GM19351 (cell line): ENCODE measurements around the gene ARID1B.

Experiments used
- ATAC-seq: cut with Tn5 transposase; IDR thresholded peaks from one replicate; pipeline ENCODE4 v1.9.1; 2021; ENCODE audit warnings: mild to moderate bottlenecking, moderate library complexity; ENCODE audit not compliant: unreplicated experiment

The ARID1B gene

DNA sequence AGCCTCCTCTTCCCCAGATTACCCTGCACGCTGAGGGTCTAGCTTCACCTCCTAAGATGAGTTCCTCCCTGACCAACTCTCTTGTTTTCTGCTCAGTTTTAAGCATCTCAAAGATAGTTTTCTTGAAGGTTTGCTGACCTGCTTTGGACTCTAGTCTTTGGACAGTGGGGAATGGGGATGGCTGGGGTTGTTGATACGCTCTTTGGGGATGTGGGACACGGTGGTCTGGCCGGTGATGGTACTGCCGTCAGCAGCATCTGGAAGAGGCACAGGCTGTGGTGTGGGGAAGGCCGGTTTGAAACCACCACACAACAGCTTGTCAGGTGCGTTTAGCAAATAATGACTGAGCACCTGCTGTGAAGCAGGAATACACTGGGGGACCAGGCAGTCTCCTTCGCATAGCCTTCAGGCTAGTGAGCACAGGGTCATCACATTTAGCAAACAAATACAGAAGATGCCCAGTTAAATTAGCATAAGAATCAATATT is 452.0 kb downstream of the ARID1B start:
- ATAC-seq = no peak

DNA sequence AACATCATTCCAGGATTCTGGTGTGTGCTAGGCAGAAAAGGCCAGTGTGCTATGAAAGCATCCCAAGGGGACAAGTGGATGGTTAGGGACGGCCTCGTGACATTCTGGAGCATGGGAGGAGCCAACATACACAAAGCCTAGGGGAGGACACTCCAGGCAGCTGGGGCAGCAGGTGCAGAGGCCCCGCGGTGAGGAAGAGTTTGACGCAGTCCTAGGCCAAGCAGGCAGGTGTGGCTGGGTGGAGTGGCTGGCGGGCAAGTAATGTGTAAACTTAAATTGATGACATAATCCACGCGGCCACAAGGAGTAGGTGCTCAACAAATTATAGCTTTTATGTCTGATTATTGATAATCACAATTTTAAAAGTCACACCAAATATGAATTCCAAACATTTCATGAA is 452.5 kb downstream of the ARID1B start:
- no peak for ATAC-seq

- ATAC-seq = no peak
These were observed 453.7 kb downstream of the ARID1B start for GRCh38 chr6:157230910-157231309.

DNA sequence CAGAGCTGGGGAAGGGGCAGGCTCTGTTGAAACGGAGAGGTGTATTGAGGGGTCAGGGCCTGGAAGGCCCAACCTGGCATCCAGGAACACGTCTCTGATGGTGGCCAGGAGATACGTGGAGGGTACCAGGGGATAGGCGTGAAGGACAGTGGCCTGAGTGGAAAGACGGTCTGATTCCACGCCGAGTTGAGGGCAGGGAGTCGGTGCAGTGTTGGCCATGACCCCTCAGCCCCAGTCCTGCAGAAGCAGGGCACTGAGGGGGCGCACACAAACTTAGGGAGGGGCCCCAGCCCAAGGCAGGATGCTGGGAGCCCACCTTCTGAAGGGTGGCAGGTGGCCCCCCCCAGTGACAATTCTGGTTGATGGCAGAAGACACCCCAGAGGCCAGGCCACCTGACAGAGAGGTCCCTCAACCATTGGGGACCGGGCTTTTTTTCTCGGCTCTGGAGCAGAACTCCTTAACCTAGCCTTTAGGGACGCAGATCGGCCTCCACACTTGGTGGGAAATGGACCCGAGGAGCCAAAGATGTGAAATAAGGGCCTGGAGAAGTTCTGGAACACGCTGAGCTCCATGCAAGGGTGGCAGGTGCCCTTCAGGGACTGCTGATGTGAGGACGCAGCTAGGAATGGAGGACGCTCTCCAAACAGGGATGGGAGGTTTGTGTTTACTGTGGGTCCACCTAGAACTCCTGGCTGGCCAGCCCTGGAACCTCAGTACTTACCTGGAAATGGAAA is 455.1 kb downstream of the ARID1B start:
- no peak for ATAC-seq

- no peak for ATAC-seq
These were observed 456.0 kb downstream of the ARID1B start for GRCh38 chr6:157233156-157233555.

- no peak for ATAC-seq
These were observed 456.5 kb downstream of the ARID1B start for GRCh38 chr6:157233686-157234085.

DNA sequence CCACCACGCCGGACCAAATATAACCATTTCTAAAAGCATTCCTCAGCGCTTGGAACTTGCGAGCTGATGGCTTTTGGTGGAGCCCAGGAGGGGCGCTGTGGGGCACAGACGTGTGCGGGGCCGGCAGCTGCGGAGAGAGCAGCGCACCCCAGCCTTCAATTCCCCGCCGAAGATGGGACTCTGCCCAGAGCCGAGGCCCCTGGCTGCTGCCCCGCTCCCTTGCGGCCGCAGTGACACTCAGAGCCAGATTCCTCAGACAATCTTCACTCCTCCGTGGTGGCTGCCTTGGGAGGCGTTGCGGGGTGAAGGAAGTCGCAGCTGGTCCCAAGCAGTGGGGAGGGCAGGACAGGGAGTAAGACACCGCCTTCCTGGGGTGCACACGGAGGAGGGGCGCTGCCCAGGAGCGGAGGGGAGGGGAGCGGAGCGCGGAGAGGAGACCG is 458.4 kb downstream of the ARID1B start:
- ATAC-seq = peak; percentile 54

DNA sequence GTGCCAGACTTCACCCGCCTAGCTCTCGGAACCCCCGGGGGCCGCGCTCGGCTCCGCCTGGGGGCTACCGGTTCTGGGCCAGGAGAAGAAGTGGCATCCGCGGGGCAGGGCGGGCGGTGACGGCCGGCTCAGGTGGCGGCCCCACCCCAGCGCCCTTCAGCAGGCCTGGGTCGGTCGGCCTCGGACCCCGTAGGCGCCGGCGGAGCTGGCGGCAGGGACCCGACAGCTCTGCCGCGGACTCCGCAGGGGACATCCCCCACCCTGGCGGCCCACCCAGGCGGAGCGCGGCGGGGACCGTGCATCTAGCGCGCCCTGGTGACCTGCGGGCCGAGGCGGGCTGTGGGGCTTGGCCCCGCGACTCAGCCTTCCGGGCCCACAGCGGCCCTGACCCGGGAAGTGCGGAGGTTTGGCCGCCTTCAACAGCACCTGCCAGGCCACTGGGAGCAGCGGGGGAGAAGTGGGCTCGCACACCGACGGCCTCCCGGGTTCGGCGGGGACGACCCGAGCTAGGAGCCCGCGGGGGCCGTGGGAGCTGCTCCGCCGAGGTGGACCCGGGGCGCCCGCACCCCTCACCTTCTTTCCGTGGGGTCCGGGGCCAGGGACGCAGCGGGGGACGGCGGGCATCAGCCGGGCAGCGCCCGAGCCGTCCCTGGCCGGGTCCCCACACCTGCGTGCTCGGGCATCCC is 459.0 kb downstream of the ARID1B start:
- peak; percentile 31 for ATAC-seq

DNA sequence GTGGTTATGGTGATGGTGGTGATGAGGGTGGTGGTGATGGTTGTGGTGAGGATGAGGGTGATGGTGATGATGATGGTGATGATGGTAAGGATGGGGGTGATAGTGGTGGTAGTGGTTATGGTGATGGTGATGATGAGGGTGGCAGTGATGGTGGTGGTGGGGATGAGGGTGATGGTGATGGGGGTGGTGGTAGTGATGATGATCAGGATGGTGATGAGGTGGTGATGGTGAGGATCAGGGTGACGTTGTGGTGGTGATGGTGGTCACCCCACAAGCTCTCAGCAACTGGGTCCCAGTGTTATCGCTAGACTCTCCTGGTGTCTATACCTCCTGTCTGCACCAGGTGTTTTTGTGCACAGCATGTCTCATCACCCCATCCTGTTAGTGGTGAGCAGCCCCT is 461.2 kb downstream of the ARID1B start:
- ATAC-seq = no peak

DNA sequence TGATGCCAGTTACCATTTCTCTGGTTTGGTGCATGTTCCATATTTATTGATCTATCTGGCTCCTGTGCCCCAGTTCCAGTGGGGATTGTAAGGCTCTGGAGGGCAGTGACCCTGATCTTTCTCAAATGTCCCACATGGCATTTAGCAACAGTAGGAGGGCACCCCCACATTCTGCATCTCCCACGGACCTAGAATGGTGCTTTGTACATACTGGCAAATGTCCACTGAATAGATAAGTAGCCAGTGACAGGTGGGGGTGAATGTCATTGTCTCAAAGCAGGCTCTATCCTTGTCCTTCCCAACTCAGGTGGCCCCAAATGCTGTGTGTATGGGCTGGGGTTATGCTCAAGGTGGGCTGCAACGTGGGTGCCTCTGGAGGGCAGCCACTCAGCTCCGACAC is 462.0 kb downstream of the ARID1B start:
- no peak for ATAC-seq

GRCh38 chr6:157239671-157240058 is 462.5 kb downstream of the ARID1B start:
- ATAC-seq = no peak

GRCh38 chr6:157240059-157240959 is 463.1 kb downstream of the ARID1B start:
- no peak for ATAC-seq

DNA sequence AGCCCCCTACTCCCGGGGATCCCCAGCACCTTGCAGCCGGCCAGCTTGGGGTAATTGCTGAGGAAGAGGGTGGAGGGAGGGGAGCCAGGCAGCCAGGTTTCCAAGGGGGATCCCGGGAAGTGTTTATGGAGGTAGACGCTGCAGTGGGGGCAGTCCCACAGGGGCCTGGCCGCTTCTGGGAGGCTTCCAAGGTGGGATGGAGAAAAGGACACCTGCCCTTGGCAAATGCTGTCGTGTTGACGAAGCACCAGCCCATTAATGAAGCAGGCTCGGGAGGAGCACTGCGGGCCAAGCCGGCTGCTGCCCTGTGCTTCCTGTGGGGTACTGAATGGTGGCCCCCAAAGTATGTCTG is 463.8 kb downstream of the ARID1B start:
- no peak for ATAC-seq

- no peak for ATAC-seq
These were observed 465.6 kb downstream of the ARID1B start for GRCh38 chr6:157242791-157243190.

- no peak for ATAC-seq
These were observed 467.0 kb downstream of the ARID1B start for GRCh38 chr6:157244175-157244574.

DNA sequence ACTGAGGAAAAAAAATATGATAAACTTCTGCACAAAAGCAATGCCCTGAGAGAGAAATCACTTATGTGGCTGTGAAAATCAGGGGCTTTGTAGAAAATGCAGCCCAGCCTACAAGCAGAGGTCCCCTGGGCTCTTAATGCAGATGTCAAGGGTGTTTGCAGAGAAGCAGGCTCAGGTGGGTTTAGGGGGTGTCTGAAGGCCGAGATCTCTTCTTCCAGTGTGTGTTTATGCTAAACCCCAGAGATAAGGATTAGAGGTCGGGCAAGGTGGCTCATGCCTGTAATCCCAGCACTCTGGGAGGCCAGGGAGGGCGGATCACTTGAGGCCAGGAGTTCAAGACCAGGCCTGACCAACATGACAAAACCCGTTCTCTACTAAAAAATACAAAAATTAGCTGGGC is 467.6 kb downstream of the ARID1B start:
- no peak for ATAC-seq

- no peak for ATAC-seq
These were observed 468.3 kb downstream of the ARID1B start for GRCh38 chr6:157245436-157245835.

DNA sequence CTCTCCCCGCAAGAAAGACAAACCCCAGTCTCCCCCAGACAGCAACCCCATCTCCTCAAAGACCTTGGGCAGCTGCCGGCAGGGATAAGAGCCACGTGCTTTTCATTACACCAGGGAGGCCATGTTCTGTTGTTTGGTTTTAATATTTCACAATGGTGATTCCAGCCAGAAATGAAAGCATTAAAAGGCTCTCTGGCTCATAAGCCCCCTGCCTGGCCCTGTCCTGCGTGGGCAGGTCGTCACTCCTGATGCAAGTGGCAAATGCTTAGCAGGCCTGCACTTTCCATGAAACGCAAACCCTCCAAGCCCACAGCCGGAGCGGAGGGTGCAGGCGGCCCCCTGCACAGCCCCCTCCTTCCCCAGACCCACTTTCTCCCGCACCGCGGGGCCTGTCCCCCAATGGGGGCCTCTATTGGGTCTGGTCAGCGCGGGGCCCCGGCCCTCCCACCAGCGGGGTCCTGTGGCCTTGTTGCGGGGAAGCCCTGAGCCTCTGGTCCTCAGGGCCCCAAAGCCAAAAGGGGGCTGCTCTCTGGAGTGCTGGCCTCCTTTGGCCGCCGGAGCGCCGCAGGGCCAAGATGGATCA is 469.0 kb downstream of the ARID1B start:
- no peak for ATAC-seq

DNA sequence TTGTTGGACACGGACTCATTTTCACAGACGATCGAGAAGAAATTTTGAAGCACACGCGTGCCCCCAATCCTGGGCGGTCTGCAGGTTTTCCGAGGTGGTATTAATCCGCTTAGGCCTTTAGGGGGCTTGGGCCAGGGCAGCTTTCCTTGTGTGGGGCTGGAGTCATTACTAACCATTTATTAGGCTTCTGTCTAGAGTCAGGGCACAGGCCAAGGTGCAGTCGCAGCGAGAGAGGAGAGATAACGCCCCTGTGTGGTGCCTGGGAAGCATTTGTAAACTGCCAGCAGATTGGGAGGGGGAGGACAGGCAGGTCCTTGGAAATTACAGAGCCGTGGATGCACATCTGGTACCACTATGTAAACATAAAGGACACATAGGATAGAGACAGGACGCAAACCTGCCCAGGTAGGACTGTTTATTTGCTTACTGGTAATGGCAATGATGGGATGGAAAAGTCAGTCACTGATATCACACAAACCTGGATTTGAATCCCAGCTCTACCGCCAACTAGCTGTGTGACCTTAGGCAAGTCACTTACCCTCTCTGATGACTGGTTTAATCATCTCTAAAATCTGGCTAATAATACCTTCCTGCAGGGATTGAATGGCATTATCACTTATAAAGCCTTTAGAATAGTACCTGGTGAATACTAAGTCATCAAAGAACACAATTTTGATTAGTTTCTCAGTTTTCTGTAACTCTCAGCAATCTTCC is 469.8 kb downstream of the ARID1B start:
- ATAC-seq = no peak

- no peak for ATAC-seq
These were observed 471.1 kb downstream of the ARID1B start for GRCh38 chr6:157248264-157248663.
